GM23248 (cell line): ENCODE measurements around the gene CFAP43. TPM values are rescaled to one million over a fixed set of nuclear protein-coding genes. Genes with fewer than 3 reads are reported as not detected.
A peak's percentile ranks its signal among the peaks of the same experiment; 100 is the strongest.

Experiments used
- DNase-seq: peaks from one replicate; pipeline ENCODE4 v3.0.0-alpha.2; 2015
- H2AFZ ChIP-seq: fragments of 200-600 bp; sonication (generic); 2 replicates; pipeline ENCODE4 v1.6.1; 2016; ENCODE audit warnings: antibody characterized with exemption
- H3F3A ChIP-seq: fragments of 200-600 bp; sonication (generic); 2 replicates; pipeline ENCODE4 v1.6.1; 2016; ENCODE audit warnings: mild to moderate bottlenecking, antibody characterized with exemption, mixed run types; ENCODE audit not compliant: insufficient read depth
- H3K27ac ChIP-seq: fragments of 200-600 bp; sonication (generic); 2 replicates; pipeline ENCODE4 v1.5.1; 2016; ENCODE audit warnings: mild to moderate bottlenecking
- H3K27me3 ChIP-seq: fragments of 200-600 bp; sonication (generic); replicated peaks from 2 replicates; pipeline ENCODE4 v1.6.1; 2016; ENCODE audit warnings: mild to moderate bottlenecking; ENCODE audit not compliant: insufficient read depth
- H3K36me3 ChIP-seq: fragments of 200-600 bp; sonication (generic); 2 replicates; pipeline ENCODE4 v1.6.1; 2016; ENCODE audit warnings: low read depth, mild to moderate bottlenecking
- H3K4me1 ChIP-seq: fragments of 200-600 bp; sonication (generic); 2 replicates; pipeline ENCODE4 v1.6.1; 2016; ENCODE audit warnings: mild to moderate bottlenecking; ENCODE audit not compliant: insufficient read depth
- H3K4me2 ChIP-seq: fragments of 200-600 bp; sonication (generic); one replicate; pipeline ENCODE4 v1.6.1; 2016; ENCODE audit warnings: mild to moderate bottlenecking; ENCODE audit not compliant: unreplicated experiment
- H3K4me3 ChIP-seq: fragments of 200-600 bp; sonication (generic); 2 replicates; pipeline ENCODE4 v1.5.1; 2016; ENCODE audit warnings: mild to moderate bottlenecking
- H3K79me2 ChIP-seq: fragments of 200-600 bp; sonication (generic); 2 replicates; pipeline ENCODE4 v1.6.1; 2016; ENCODE audit warnings: mild to moderate bottlenecking; ENCODE audit not compliant: insufficient read depth
- H3K9ac ChIP-seq: fragments of 200-600 bp; sonication (generic); 2 replicates; pipeline ENCODE4 v1.6.1; 2016; ENCODE audit warnings: mild to moderate bottlenecking
- H3K9me2 ChIP-seq: fragments of 200-600 bp; sonication (generic); 2 replicates; pipeline ENCODE4 v1.6.1; 2016; ENCODE audit warnings: mixed run types, mild to moderate bottlenecking, moderate library complexity; ENCODE audit not compliant: insufficient read depth
- H3K9me3 ChIP-seq: fragments of 200-600 bp; sonication (generic); one replicate; pipeline ENCODE4 v1.6.1; 2017; ENCODE audit warnings: low read depth
- H4K20me1 ChIP-seq: fragments of 200-600 bp; sonication (generic); 2 replicates; pipeline ENCODE4 v1.6.0; 2016; ENCODE audit not compliant: insufficient read depth
- EZH2 ChIP-seq: fragments of 200-600 bp; sonication (generic); IDR thresholded peaks from 2 replicates; pipeline ENCODE4 v1.6.1; 2018; ENCODE audit warnings: antibody characterized with exemption, mild to moderate bottlenecking; ENCODE audit not compliant: insufficient read depth, poor library complexity, severe bottlenecking
- EZH2phosphoT487 ChIP-seq: fragments of 200-600 bp; sonication (generic); IDR thresholded peaks from 2 replicates; pipeline ENCODE4 v1.6.1; 2018; ENCODE audit warnings: antibody characterized with exemption, moderate library complexity, mild to moderate bottlenecking, low read depth; ENCODE audit not compliant: insufficient read depth
- WGBS, 2 experiments: methylation state at CpG; one replicate each; pipeline ENCODE4 v1.1.6; 2015 to 2017; ENCODE audit warnings: low lambda C conversion rate in 2 of 2, low coverage in 1 of 2; ENCODE audit errors: missing lambda C conversion rate in 2 of 2; 5-methylcytosine and 5-hydroxymethylcytosine counted together
- in situ Hi-C: fragments of 300-500 bp; cut with MboI; formaldehyde crosslinking; loops from 2 replicates; pipeline ENCODE4 v1.15.0; 2020
- polyA plus RNA-seq: library from polyadenylated mRNA; unstranded; fragments of >200 nt; fragmentation: Nextera tagmentation; extraction: Ambion mirVana; gene quantifications from 2 replicates; pipeline ENCODE4 v1.2.1, GENCODE V29; 2016
- total RNA-seq: library from RNA; depleted of rRNA; stranded (reverse); fragments of >200 nt; shearing (Covaris generic); gene quantifications from 2 replicates; pipeline ENCODE4 v1.2.3, GENCODE V29; 2014

The CFAP43 gene
- total and polyA plus RNA-seq, 2 experiments from 2014 or later: 0.14 TPM; not detected in 1

DNA sequence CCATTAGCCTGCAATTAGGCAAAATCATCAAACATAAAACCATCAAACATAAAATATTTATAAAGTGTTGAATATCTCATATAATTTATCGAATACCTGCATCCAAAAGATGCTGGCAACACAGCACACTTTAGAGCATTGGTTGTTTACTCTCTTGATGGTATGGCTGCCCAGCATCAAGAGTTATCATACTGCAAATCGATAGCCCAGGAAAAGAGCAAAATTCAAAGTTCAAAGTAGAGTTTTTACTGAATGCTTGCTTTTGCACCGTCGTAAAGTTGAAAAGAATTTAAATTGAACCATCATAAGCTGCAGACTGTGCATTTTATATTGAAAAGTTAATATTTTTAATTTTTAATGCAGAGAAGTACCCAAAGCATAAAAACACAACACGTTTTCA is 32.6 kb upstream of the CFAP43 start:
- in situ Hi-C loops: no loop called here
- Histone ChIP-seq H3K9me3 (no peaks in the 10 kb centered on the region), H3K4me1 (peaks cover 22% of the 10 kb centered on the region), H3K36me3 (peaks cover 91% of the 10 kb centered on the region), H3K9me2 (no peaks in the 10 kb centered on the region), H3F3A (peaks cover 88% of the 10 kb centered on the region), H3K27me3 (no peaks in the 10 kb centered on the region), H3K79me2 (peaks cover 55% of the 10 kb centered on the region), H3K4me2 (no peak overlapping the region), H3K9ac (no peak overlapping the region), H2AFZ (no peak overlapping the region), H4K20me1 (no peaks in the 10 kb centered on the region), H3K4me3 (no peak overlapping the region), H3K27ac (no peak overlapping the region)
- DNase-seq: no peak
- TF ChIP-seq EZH2phosphoT487 (no peak), EZH2 (no peak)
- WGBS, 2 experiments: 98 to 100% methylated on average over 5 of the region's 5 CpGs

GRCh38 chr10:104262055-104262454 is 29.9 kb upstream of the CFAP43 start:
- WGBS, 2 experiments: 71 to 79% methylated on average over 5 of the region's 5 CpGs
- peaks cover 93% of the 10 kb centered on the region for H3F3A ChIP-seq
- no peak overlapping the region for H3K27ac ChIP-seq
- TF ChIP-seq EZH2 (no peak), EZH2phosphoT487 (no peak)
- peaks cover 88% of the 10 kb centered on the region for H3K36me3 ChIP-seq
- DNase-seq: no peak
- no peaks in the 10 kb centered on the region for H3K9me3 ChIP-seq
- no peaks in the 10 kb centered on the region; the same call in 1 of the 2 replicates for H4K20me1 ChIP-seq
- H3K27me3 ChIP-seq: no peaks in the 10 kb centered on the region
- no peak overlapping the region for H3K9ac ChIP-seq
- peaks cover 48% of the 10 kb centered on the region for H3K4me1 ChIP-seq
- no peak overlapping the region for H3K4me2 ChIP-seq
- no peak overlapping the region for H3K4me3 ChIP-seq
- H3K9me2 ChIP-seq: no peaks in the 10 kb centered on the region
- H3K79me2 ChIP-seq: peaks cover 78% of the 10 kb centered on the region
- H2AFZ ChIP-seq: no peak overlapping the region
- in situ Hi-C loops: no loop called here

DNA sequence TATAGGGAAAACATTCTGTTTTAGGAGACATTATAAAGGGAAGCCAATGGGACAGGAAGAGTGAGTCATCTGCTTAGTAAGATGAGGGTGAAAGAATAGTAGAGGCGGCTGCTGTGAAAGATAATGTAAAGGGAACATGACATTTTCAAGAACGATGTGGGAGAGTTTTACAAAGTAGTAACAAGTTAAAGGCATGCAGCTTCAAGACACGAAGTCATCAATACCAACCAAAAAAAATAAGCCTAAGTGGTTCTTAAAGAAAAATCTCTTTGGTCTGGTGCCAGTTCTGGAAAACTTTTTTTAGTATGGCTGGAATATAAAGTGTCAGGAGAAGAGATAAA is 28.6 kb upstream of the CFAP43 start:
- no peaks in the 10 kb centered on the region for H3K9me3 ChIP-seq
- H3K79me2 ChIP-seq: peaks cover 84% of the 10 kb centered on the region
- TF ChIP-seq EZH2 (no peak), EZH2phosphoT487 (no peak)
- no peaks in the 10 kb centered on the region for H3K27me3 ChIP-seq
- peak overlapping the region; percentile 25; the same call in 1 of the 2 replicates for H3K4me3 ChIP-seq
- peak overlapping the region; percentile 47 for H3K4me2 ChIP-seq
- no peak overlapping the region for H2AFZ ChIP-seq
- no peaks in the 10 kb centered on the region; the same call in 1 of the 2 replicates for H4K20me1 ChIP-seq
- H3K4me1 ChIP-seq: peaks cover 59% of the 10 kb centered on the region
- peaks cover 75% of the 10 kb centered on the region for H3K36me3 ChIP-seq
- DNase-seq: peak; percentile 87
- H3K27ac ChIP-seq: peak overlapping the region; percentile 96
- WGBS, 2 experiments: 3% methylated on average over 3 of the region's 3 CpGs
- H3F3A ChIP-seq: peaks cover 93% of the 10 kb centered on the region
- in situ Hi-C loops: no loop called here
- no peaks in the 10 kb centered on the region for H3K9me2 ChIP-seq
- H3K9ac ChIP-seq: peak overlapping the region; percentile 40

DNA sequence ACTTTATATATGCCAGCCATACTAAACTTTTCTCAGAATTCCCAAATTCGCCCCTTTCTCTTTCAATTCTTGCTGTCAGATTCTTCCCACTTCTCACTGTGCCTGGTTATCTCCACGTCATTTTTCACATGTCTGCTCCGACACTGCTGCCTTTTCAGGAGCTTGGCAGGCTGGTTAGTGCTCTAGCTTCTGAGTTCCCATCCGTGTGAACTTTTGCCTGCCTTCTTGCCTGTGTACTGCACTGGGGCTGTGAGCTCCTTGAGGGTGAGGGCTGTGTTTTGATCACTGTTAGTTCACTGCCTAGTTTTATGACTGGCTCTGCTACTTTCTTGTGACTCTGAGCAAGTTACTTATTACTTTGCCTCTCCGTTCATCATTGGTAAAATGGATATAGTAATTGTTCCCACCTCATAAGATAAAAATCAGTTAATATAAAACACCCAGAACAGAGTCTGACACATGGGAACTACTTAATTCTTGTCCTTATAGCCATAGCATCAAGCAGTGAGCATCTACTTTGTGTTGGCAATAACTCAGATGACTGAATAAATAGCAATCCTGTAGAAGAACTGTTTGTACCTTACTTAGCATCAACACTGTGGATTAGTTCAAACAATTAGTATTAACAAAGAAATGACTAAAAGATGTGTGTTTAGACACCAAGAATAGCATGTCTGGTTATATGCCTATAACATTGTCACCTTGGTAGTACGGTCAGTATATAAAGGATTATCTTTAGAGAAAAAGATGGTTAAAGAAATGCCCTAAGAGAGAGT is 28.0 kb upstream of the CFAP43 start:
- Histone ChIP-seq H3K9me3 (no peaks in the 10 kb centered on the region), H3K9me2 (no peaks in the 10 kb centered on the region), H4K20me1 (no peaks in the 10 kb centered on the region; the same call in 1 of the 2 replicates), H2AFZ (no peak overlapping the region), H3K4me2 (peak overlapping the region; percentile 47), H3F3A (peaks cover 93% of the 10 kb centered on the region), H3K4me3 (peak overlapping the region; percentile 25; the same call in 1 of the 2 replicates), H3K27me3 (no peaks in the 10 kb centered on the region), H3K79me2 (peaks cover 85% of the 10 kb centered on the region), H3K4me1 (peaks cover 59% of the 10 kb centered on the region), H3K9ac (peak overlapping the region; percentile 40), H3K36me3 (peaks cover 69% of the 10 kb centered on the region), H3K27ac (peak overlapping the region; percentile 96)
- no peak for TF ChIP-seq EZH2phosphoT487
- TF ChIP-seq EZH2: no peak
- in situ Hi-C loops: no loop called here
- peak; percentile 47 for DNase-seq
- WGBS, 2 experiments: 63 to 67% methylated on average over 6 of the region's 6 CpGs
